ENCODE results near the gene HES5.

DNA sequence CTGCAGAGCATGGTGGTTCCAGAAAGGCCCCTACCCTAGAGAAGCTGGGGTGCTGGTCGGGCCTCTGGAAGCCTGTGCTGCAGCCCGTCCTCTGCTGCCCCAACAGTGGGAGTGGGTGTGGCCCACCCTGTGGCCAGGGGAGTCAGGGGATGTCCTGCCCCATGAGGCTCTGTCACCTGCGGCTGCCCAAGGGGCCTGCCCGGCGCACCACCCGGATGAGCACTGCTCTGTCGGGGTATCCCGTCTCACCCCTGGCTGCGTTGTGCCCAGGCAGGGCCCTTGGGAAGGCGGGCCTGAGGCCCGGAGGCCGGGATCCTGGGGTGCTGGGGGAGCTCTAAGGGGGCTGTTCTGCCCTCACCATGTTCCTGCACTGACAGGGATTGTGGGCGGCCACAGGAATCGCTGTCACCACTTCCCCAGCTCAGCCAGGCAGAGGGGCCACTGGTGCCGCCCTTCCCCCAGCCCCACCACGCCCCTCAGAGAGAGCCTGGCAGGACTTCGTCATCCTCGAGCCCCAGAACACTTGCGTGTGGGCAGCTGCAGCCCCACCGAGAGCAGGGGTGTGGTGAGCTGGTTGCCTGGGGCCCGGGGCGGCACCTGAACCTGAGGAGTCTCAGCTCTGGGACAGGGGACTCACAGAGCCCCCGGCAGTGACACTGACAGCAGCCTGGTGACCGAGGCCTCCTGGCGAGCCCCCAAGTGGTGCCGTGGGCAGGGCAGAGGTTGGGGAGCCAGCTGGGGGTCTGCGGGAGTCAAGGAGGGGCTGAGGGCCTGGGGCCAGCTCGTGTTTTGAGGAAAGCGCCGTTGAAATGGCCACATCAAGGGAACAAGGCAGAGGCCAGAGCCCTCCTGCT lies 23.8 kb downstream of the HES5 start:
- no peak for TF ChIP-seq EZH2 (IDR thresholded peaks at IDR 0.05; ENCODE audit: insufficient read depth, poor library complexity, severe bottlenecking)
- TF ChIP-seq EZH2phosphoT487 (IDR thresholded peaks at IDR 0.05; ENCODE audit: insufficient read depth, low read depth) = no peak

All from GM23248 (cell line).